SK-N-DZ (cell line): ENCODE measurements around the gene TMEM116. TPM values are rescaled to one million over a fixed set of nuclear protein-coding genes. Genes with fewer than 3 reads are reported as not detected.
"Not testable (repeated sequence)": the region's sequence is repeated elsewhere in the genome, so short reads cannot be mapped to it uniquely, and the experiment has no call there.

Experiments used
- DNase-seq: peaks from one replicate; pipeline ENCODE4 v3.0.0-alpha.2; 2015; ENCODE audit warnings: low spot score
- polyA plus RNA-seq, 2 experiments: library from polyadenylated mRNA; depleted of rRNA; stranded (reverse); fragments of >200 nt; gene quantifications; 2 replicates each; pipeline ENCODE4 v1.2.3, GENCODE V29; 2014

Gene TMEM116
- 33.8 and 35.1 TPM in 2 replicates for polyA plus RNA-seq (2014; cell fraction: cytosol; rRNA removed)
- polyA plus RNA-seq (2014; cell fraction: nucleus; rRNA removed) = 21.9 and 22.9 TPM in 2 replicates

GRCh38 chr12:112012775-112013600, at the start of gene TMEM116, which contains the start of gene ERP29:
TSS of gene TMEM116 (minus strand) at chr12:112013165. CDS start at chr12:112005270, 7,895 bp downstream.
TSS of gene ERP29 (plus strand) at chr12:112013426. CDS start at chr12:112013466, 40 bp downstream.
- DNase-seq = peak; percentile 99

GRCh38 chr12:112061137-112061536, 48.2 kb upstream of the TMEM116 start:
- no peak for DNase-seq

- no peak for DNase-seq
Measured at GRCh38 chr12:112049351-112049750, 36.4 kb upstream of the TMEM116 start.

- DNase-seq = no peak
Measured at GRCh38 chr12:112046003-112046402, 33.0 kb upstream of the TMEM116 start.

- not testable (repeated sequence) for DNase-seq
Measured at GRCh38 chr12:112036614-112037013, 23.6 kb upstream of the TMEM116 start.

- no peak for DNase-seq
Measured at GRCh38 chr12:112035219-112035785, 22.3 kb upstream of the TMEM116 start.

- no peak for DNase-seq
Measured at GRCh38 chr12:112032292-112032691, 19.3 kb upstream of the TMEM116 start.

GRCh38 chr12:112031472-112031871, 18.5 kb upstream of the TMEM116 start:
- DNase-seq = no peak

GRCh38 chr12:112029301-112029700, 16.3 kb upstream of the TMEM116 start:
- no peak for DNase-seq

GRCh38 chr12:112025808-112026375, 12.9 kb upstream of the TMEM116 start:
- no peak for DNase-seq

- no peak for DNase-seq
Measured at GRCh38 chr12:112023759-112024396, 10.9 kb upstream of the TMEM116 start.

GRCh38 chr12:112022241-112023016, 9.5 kb upstream of the TMEM116 start:
- no peak for DNase-seq

GRCh38 chr12:112020947-112021457, 8.0 kb upstream of the TMEM116 start:
- DNase-seq = no peak

- DNase-seq = no peak
Measured at GRCh38 chr12:112018571-112019237, 5.7 kb upstream of the TMEM116 start.

- DNase-seq = no peak
Measured at GRCh38 chr12:112017041-112017440, 4.1 kb upstream of the TMEM116 start.

GRCh38 chr12:112015938-112016337, 3.0 kb upstream of the TMEM116 start:
- no peak for DNase-seq

- DNase-seq = peak; percentile 80
Measured at GRCh38 chr12:112013601-112014402, 837 bp upstream of the TMEM116 start.

GRCh38 chr12:112011685-112012084, 1.3 kb downstream of the TMEM116 start:
- DNase-seq = no peak
